Nephron (organoid): Measurements from ENCODE around the gene ARNT2.

ENCODE experiments used
- H3K27ac Mint-ChIP-seq, 3 experiments: 2 replicates each; pipeline ENCODE4 v1.8.0; 2020; ENCODE audit warnings: mixed read lengths in 3 of 3, mild to moderate bottlenecking in 2 of 3, moderate library complexity in 1 of 3
- H3K27me3 Mint-ChIP-seq: 2 replicates; pipeline ENCODE4 v1.8.0; 2021; ENCODE audit warnings: low read depth, mild to moderate bottlenecking, moderate library complexity, mixed read lengths
- H3K36me3 Mint-ChIP-seq: 2 replicates; pipeline ENCODE4 v1.8.0; 2020; ENCODE audit warnings: low read depth, mixed read lengths
- H3K4me1 Mint-ChIP-seq: 2 replicates; pipeline ENCODE4 v1.8.0; 2020; ENCODE audit warnings: mixed read lengths
- H3K4me3 Mint-ChIP-seq, 3 experiments: 2 replicates each; pipeline ENCODE4 v1.8.0; 2020; ENCODE audit warnings: mild to moderate bottlenecking in 3 of 3, mixed read lengths in 3 of 3, moderate library complexity in 2 of 3
- H3K9me3 Mint-ChIP-seq: 2 replicates; pipeline ENCODE4 v1.8.0; 2020; ENCODE audit warnings: mixed read lengths
- TF ChIP-seq, protein P1 (sequence below), 3 experiments: fragments of 200-600 bp; sonication (generic); IDR thresholded peaks; one replicate each; pipeline ENCODE4 v1.5.0; 2021; ENCODE audit warnings: antibody characterized with exemption in 3 of 3; ENCODE audit not compliant: unreplicated experiment in 3 of 3

ARNT2 gene

DNA sequence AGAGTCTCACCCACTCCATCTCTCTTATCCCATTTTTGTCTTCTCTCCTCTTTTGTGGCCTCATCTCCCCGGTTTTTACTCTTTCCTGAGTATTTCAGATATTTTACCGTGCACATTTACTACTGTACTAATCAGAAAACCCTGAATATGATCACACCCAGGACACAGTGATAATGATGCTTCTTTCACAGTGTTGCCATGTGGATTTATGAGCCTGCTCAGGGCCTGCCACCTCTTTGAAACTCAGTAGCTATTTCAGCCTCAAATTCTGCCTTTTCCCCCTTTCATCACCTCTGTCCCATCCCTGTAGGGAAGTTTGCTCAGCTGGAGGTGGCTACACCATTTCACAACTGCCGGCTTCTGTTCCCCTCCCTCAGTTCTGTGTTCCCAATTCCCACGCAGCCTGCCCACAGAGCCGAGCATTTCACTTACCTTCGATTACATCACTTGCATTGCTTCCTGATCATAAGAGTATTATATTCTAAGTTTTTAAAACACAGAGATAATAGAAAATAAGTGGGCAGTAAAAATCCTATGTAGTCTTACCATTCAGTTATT is 33.2 kb downstream of the ARNT2 start:
- Mint-ChIP-seq H3K36me3 (peaks cover 5% of the 10 kb centered on the region), H3K27me3 (no peaks in the 10 kb centered on the region), H3K9me3 (no peaks in the 10 kb centered on the region), H3K27ac (no peak overlapping the region), H3K4me1 (peaks cover 30% of the 10 kb centered on the region), H3K4me3 (no peak overlapping the region)
- TF ChIP-seq, protein P1, sequence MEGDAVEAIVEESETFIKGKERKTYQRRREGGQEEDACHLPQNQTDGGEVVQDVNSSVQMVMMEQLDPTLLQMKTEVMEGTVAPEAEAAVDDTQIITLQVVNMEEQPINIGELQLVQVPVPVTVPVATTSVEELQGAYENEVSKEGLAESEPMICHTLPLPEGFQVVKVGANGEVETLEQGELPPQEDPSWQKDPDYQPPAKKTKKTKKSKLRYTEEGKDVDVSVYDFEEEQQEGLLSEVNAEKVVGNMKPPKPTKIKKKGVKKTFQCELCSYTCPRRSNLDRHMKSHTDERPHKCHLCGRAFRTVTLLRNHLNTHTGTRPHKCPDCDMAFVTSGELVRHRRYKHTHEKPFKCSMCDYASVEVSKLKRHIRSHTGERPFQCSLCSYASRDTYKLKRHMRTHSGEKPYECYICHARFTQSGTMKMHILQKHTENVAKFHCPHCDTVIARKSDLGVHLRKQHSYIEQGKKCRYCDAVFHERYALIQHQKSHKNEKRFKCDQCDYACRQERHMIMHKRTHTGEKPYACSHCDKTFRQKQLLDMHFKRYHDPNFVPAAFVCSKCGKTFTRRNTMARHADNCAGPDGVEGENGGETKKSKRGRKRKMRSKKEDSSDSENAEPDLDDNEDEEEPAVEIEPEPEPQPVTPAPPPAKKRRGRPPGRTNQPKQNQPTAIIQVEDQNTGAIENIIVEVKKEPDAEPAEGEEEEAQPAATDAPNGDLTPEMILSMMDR (IDR thresholded peaks at IDR 0.05; ENCODE audit: unreplicated experiment in 3 of 3) = no peak

DNA sequence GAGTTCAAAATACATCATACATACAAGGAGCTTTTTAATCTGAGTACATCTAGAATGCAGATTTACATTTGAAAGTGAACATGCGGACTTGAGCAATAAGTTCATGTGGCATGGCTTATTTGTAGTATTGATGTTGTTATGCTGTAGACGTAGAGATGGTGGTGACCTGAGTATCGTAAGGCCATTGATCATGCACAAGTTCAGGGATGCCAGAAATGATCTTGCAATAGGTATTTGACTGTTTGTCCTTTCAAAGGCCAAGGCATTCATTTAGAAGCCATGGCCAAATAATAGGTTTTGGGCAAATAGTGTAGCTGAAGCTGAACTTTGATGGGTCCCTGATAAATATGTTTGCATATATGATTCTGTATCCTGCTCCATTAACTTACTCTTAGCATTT is 35.0 kb downstream of the ARNT2 start:
- no peak overlapping the region for H3K27ac Mint-ChIP-seq
- H3K36me3 Mint-ChIP-seq = peaks cover 5% of the 10 kb centered on the region
- no peaks in the 10 kb centered on the region for H3K27me3 Mint-ChIP-seq
- H3K4me3 Mint-ChIP-seq = no peak overlapping the region
- TF ChIP-seq, protein P1 (IDR thresholded peaks at IDR 0.05; ENCODE audit: unreplicated experiment in 3 of 3) = no peak
- H3K4me1 Mint-ChIP-seq = peaks cover 30% of the 10 kb centered on the region
- no peaks in the 10 kb centered on the region for H3K9me3 Mint-ChIP-seq

DNA sequence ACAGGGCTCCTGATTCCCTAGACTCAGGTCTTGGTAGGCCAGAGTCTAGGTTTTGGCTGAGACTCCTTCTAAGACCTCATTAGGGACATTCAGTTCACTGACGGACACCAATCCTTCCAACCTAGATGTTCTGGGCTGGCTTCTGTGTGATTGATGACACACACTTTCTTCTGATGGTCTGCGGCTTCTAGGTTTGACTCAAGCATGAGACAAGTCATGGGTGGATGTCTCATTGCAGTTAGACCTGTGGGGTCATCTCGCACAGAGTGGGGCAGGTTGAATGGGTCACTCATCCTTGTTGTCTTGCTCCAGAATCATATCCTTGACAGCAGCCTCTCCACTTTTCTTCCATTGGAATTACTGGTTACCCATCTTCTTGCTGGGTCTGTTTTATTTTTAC is 35.8 kb downstream of the ARNT2 start:
- Mint-ChIP-seq H3K4me1 (peaks cover 29% of the 10 kb centered on the region), H3K36me3 (peaks cover 5% of the 10 kb centered on the region), H3K4me3 (no peak overlapping the region), H3K27me3 (no peaks in the 10 kb centered on the region), H3K27ac (no peak overlapping the region), H3K9me3 (no peaks in the 10 kb centered on the region)
- TF ChIP-seq, protein P1 (IDR thresholded peaks at IDR 0.05; ENCODE audit: unreplicated experiment in 3 of 3) = no peak

DNA sequence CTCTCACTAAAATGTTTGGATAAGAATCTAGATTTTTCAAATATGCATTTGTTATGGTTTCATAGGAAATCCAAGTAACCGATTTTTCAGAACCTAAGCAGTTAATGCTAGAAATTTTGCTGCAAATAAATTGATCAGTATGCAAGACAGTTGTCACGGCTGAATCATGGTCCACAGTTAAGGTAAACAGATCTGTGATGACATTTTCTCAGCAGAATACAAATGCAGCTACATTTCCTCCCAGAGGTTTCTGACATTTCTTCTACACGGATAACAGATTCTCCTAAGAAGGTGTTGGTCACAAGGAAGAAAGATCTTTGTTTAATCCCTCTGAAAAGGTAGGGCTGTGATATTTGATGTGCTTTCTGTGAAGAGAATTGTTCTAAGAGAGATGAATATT is 36.9 kb downstream of the ARNT2 start:
- Mint-ChIP-seq H3K27ac (peak overlapping the region in 1 of 3 experiments; percentile 4), H3K4me1 (peaks cover 22% of the 10 kb centered on the region), H3K9me3 (no peaks in the 10 kb centered on the region), H3K36me3 (peaks cover 5% of the 10 kb centered on the region), H3K4me3 (no peak overlapping the region), H3K27me3 (no peaks in the 10 kb centered on the region)
- TF ChIP-seq, protein P1 (IDR thresholded peaks at IDR 0.05; ENCODE audit: unreplicated experiment in 3 of 3) = no peak

DNA sequence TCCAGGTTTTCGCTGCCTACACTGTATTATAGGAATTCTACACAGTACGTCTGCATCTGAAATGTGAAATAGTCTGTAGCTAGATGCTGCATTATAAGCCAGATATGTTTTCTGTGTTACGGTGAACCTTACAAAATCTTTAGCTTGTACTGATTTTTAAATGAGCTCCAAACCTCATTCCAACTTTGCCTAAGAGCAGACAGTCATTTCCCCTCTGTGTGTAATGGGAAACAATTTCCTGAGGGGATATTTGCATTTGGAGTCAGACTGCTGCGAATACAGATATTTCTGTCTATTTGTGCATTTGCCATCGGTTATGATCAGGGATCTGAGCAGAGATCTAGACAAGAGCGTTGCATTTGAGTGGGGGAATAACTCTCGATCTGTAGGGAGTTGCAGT is 37.5 kb downstream of the ARNT2 start:
- peak overlapping the region in 1 of 3 experiments; percentile 4 for H3K27ac Mint-ChIP-seq
- TF ChIP-seq, protein P1 (IDR thresholded peaks at IDR 0.05; ENCODE audit: unreplicated experiment in 3 of 3) = no peak
- no peak overlapping the region for H3K4me3 Mint-ChIP-seq
- H3K27me3 Mint-ChIP-seq = no peaks in the 10 kb centered on the region
- H3K36me3 Mint-ChIP-seq = peaks cover 3% of the 10 kb centered on the region
- H3K4me1 Mint-ChIP-seq = peaks cover 20% of the 10 kb centered on the region
- H3K9me3 Mint-ChIP-seq = no peaks in the 10 kb centered on the region

DNA sequence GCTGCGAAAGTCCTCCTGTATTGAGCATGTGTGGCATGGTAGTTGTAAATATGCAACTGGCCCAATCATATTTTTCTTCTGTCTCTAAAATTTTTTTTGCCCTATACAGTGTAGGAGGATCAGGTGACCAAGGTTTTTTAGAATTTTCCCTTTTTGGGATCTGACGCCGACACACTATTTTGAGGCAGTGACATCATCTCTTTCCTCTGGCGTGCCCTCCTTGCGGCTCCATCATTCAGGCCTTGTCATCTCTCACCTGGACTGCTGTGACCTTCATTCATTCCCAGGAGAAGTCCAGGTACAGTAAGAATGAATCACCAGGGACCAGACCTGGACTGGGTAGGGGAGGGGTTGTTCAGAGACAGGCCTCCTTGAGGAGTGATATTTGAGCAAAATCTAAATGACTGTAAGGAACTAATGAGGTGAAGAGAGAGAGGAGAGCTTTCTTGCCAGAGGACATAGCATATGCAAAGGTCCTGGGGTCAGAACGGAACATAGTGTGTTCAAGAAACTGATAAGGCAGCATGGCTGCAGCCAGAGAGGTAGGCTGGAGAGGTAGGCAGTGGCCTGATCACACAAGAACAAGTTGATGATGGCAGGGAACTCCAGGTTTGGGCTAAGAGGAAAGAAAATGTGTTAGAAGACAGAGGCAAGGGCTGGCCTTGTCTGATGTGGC is 38.7 kb downstream of the ARNT2 start:
- no peak overlapping the region for H3K4me3 Mint-ChIP-seq
- H3K36me3 Mint-ChIP-seq = peaks cover 3% of the 10 kb centered on the region
- H3K27ac Mint-ChIP-seq = no peak overlapping the region
- no peaks in the 10 kb centered on the region for H3K27me3 Mint-ChIP-seq
- peaks cover 11% of the 10 kb centered on the region for H3K4me1 Mint-ChIP-seq
- TF ChIP-seq, protein P1 (IDR thresholded peaks at IDR 0.05; ENCODE audit: unreplicated experiment in 3 of 3) = no peak
- no peaks in the 10 kb centered on the region for H3K9me3 Mint-ChIP-seq
